Transverse colon (tissue), 4 donors: ENCODE measurements around the gene CRTC1. TPM values are rescaled to one million over a fixed set of nuclear protein-coding genes. Genes with fewer than 3 reads are reported as not detected.

ENCODE experiments used
- DNase-seq: peaks from one replicate; pipeline ENCODE4 v3.0.0-alpha.2; 2019
- H3K27ac ChIP-seq, 4 donors: fragments of 200-600 bp; sonication (generic); 2 replicates each; pipeline ENCODE4 v1.5.1; 2016 to 2018; ENCODE audit warnings: inconsistent platforms in 4 of 4
- H3K27me3 ChIP-seq: fragments of 200-600 bp; sonication (generic); 2 replicates; pipeline ENCODE4 v1.5.1; 2017; ENCODE audit warnings: inconsistent platforms
- H3K36me3 ChIP-seq, 4 donors: fragments of 200-600 bp; sonication (generic); 2 replicates each; pipeline ENCODE4 v1.5.1; 2017 to 2019; ENCODE audit warnings: inconsistent platforms in 4 of 4
- H3K4me1 ChIP-seq, 4 donors: fragments of 200-600 bp; sonication (generic); 2 replicates each; pipeline ENCODE4 v1.5.1; 2017 to 2020; ENCODE audit warnings: inconsistent platforms in 4 of 4
- H3K4me3 ChIP-seq, 4 donors: fragments of 200-600 bp; sonication (generic); 1 replicate in 1 of 4; 2 replicates in 3 of 4; pipeline versions ENCODE4 v1.5.1 to v1.6.1; 2017 to 2019; ENCODE audit warnings: inconsistent platforms in 4 of 4
- H3K9me3 ChIP-seq, 2 donors: fragments of 200-600 bp; sonication (generic); 2 replicates each; pipeline ENCODE4 v1.5.1; 2017 to 2019; ENCODE audit warnings: inconsistent platforms in 2 of 2
- CTCF ChIP-seq, 5 experiments: fragments of 200-600 bp in 3 of 5; fragments of 450-650 bp in 2 of 5; sonication (generic) in 3 of 5; IDR thresholded peaks; 1 replicate in 2 of 5; 2 replicates in 3 of 5; pipeline ENCODE4 v1.5.1; 2016 to 2017; ENCODE audit warnings: antibody characterized with exemption in 5 of 5, inconsistent platforms in 3 of 5, mild to moderate bottlenecking in 2 of 5, moderate library complexity in 1 of 5
- EP300 ChIP-seq: sonication (generic); formaldehyde crosslinking; IDR thresholded peaks from one replicate; pipeline ENCODE4 v1.6.1; 2017; ENCODE audit warnings: antibody characterized with exemption, low read depth
- POLR2A ChIP-seq: fragments of 450-650 bp; IDR thresholded peaks from one replicate; pipeline ENCODE4 v1.6.1; 2016; ENCODE audit warnings: antibody characterized with exemption, mild to moderate bottlenecking, moderate library complexity
- POLR2AphosphoS5 ChIP-seq, 3 donors: sonication (generic); formaldehyde crosslinking; IDR thresholded peaks; one replicate each; pipeline ENCODE4 v1.6.1; 2016; ENCODE audit warnings: antibody characterized with exemption in 3 of 3
- WGBS, 2 donors: methylation state at CpG; one replicate each; pipeline ENCODE4 v1.1.5; 2018; ENCODE audit warnings: low coverage in 1 of 2; 5-methylcytosine and 5-hydroxymethylcytosine counted together
- in situ Hi-C, 4 donors: fragments of 200-750 bp; cut with MboI; loops; one replicate each; pipeline versions ENCODE4 v1.15.0 to v1.15.1; 2017; ENCODE audit warnings: low sequenced_read_pairs in 3 of 4, low pct_ligation_motif_present in 1 of 4, low pct_unique_long_range_greater_than_20kb in 1 of 4
- intact Hi-C: fragments of 100-400 bp; cut with DNase I; formaldehyde crosslinking; loops from one replicate; pipeline ENCODE4 v1.15.1; 2023; ENCODE audit warnings: low total_unique reads
- total RNA-seq, 4 donors: library from RNA; depleted of rRNA; stranded (reverse); fragments of >200 nt; gene quantifications; one replicate each; pipeline ENCODE4 v1.1.0, GENCODE V29; 2016

CRTC1 gene
- total RNA-seq, 4 donors from 2014 or later = 6.2 to 17.6 (median 7.7) TPM

- TF ChIP-seq CTCF (IDR thresholded peaks at IDR 0.05) = no peak
- DNase-seq = no peak
- Histone ChIP-seq H3K4me3 (no peak overlapping the region), H3K27ac (no peak overlapping the region), H3K36me3 (no peaks in the 10 kb centered on the region), H3K9me3 (no peaks in the 10 kb centered on the region), H3K4me1 (peaks cover 0 to 10% (median 9%) of the 10 kb centered on the region in 4 donors), H3K27me3 (no peaks in the 10 kb centered on the region)
- 93% methylated on average over 18 of the region's 18 CpGs; no CpG with 5 or more reads in 1 of the 2 donors for WGBS, 2 donors
- intact Hi-C loops (no loop called here), in situ Hi-C loops (no loop called here)
Measured at GRCh38 chr19:18713550-18714117, 30.2 kb downstream of the CRTC1 start.

GRCh38 chr19:18715416-18715815 lies 31.9 kb downstream of the CRTC1 start:
- no peak for DNase-seq

GRCh38 chr19:18716857-18717256 lies 33.4 kb downstream of the CRTC1 start:
- intact Hi-C loops = no loop called here
- TF ChIP-seq POLR2A (no peak), CTCF (IDR thresholded peaks at IDR 0.05) (no peak), POLR2AphosphoS5 (IDR thresholded peaks at IDR 0.05) (no peak), EP300 (no peak)
- WGBS, 2 donors = 91% methylated on average over 6 of the region's 6 CpGs; no CpG with 5 or more reads in 1 of the 2 donors

More at GRCh38 chr19:18715416-18715815, 31.9 kb downstream of the CRTC1 start:
- in situ Hi-C loops (no loop called here), intact Hi-C loops (no loop called here)
- no peak overlapping the region for H3K27ac ChIP-seq
- no peaks in the 10 kb centered on the region for H3K9me3 ChIP-seq
- H3K36me3 ChIP-seq = no peaks in the 10 kb centered on the region
- no peaks in the 10 kb centered on the region for H3K27me3 ChIP-seq
- TF ChIP-seq EP300 (no peak), CTCF (IDR thresholded peaks at IDR 0.05) (no peak), POLR2A (no peak), POLR2AphosphoS5 (IDR thresholded peaks at IDR 0.05) (no peak)
- WGBS, 2 donors = 89% methylated on average over 5 of the region's 5 CpGs; no CpG with 5 or more reads in 1 of the 2 donors
- H3K4me3 ChIP-seq = no peak overlapping the region
- peaks cover 0 to 10% (median 7%) of the 10 kb centered on the region in 4 donors for H3K4me1 ChIP-seq

GRCh38 chr19:18717601-18718000 lies 34.1 kb downstream of the CRTC1 start:
- no peaks in the 10 kb centered on the region for H3K36me3 ChIP-seq
- H3K27ac ChIP-seq = no peak overlapping the region
- no peak for DNase-seq
- H3K4me3 ChIP-seq = no peak overlapping the region
- TF ChIP-seq POLR2A (no peak), POLR2AphosphoS5 (IDR thresholded peaks at IDR 0.05) (no peak), CTCF (IDR thresholded peaks at IDR 0.05) (no peak), EP300 (no peak)
- no peaks in the 10 kb centered on the region for H3K9me3 ChIP-seq
- no peaks in the 10 kb centered on the region for H3K27me3 ChIP-seq
- H3K4me1 ChIP-seq = no peaks in the 10 kb centered on the region
- 93% methylated on average over 10 of the region's 10 CpGs; no CpG with 5 or more reads in 1 of the 2 donors for WGBS, 2 donors
- intact Hi-C loops = no loop called here
- in situ Hi-C loops = no loop called here

More at GRCh38 chr19:18716857-18717256, 33.4 kb downstream of the CRTC1 start:
- H3K4me3 ChIP-seq = no peak overlapping the region
- no peak for DNase-seq
- in situ Hi-C loops = no loop called here
- H3K27ac ChIP-seq = no peak overlapping the region
- H3K4me1 ChIP-seq = no peaks in the 10 kb centered on the region
- no peaks in the 10 kb centered on the region for H3K27me3 ChIP-seq
- H3K9me3 ChIP-seq = no peaks in the 10 kb centered on the region
- no peaks in the 10 kb centered on the region for H3K36me3 ChIP-seq
